GM21447 (cell line): ENCODE results near the gene ZMIZ1.

Experiments
- ATAC-seq: cut with Tn5 transposase; IDR thresholded peaks from one replicate; pipeline ENCODE4 v1.9.1; 2021; ENCODE audit not compliant: unreplicated experiment

Gene ZMIZ1

GRCh38 chr10:79200346-79200745 is 131.6 kb downstream of the ZMIZ1 start:
- ATAC-seq, result no peak

DNA sequence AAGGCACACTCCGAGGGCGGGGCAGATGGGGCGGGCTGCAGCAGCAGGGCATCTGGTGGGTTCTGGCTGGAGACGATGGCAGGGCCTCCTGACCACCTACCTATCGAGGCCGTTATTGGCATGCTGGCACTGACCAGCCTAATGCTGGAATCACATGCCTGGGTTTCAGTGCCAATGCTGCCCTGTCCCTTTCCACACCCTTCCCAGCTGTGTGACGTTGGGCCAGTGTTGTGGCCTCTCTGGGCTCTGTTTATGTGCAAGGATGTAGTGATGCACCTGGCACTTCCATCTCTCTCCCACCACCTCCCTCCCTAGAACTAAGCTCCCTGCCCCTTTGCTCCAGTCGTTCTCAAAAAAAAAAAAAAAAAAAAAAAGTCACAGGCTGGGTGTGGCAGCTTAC is 132.9 kb downstream of the ZMIZ1 start:
- no peak for ATAC-seq

DNA sequence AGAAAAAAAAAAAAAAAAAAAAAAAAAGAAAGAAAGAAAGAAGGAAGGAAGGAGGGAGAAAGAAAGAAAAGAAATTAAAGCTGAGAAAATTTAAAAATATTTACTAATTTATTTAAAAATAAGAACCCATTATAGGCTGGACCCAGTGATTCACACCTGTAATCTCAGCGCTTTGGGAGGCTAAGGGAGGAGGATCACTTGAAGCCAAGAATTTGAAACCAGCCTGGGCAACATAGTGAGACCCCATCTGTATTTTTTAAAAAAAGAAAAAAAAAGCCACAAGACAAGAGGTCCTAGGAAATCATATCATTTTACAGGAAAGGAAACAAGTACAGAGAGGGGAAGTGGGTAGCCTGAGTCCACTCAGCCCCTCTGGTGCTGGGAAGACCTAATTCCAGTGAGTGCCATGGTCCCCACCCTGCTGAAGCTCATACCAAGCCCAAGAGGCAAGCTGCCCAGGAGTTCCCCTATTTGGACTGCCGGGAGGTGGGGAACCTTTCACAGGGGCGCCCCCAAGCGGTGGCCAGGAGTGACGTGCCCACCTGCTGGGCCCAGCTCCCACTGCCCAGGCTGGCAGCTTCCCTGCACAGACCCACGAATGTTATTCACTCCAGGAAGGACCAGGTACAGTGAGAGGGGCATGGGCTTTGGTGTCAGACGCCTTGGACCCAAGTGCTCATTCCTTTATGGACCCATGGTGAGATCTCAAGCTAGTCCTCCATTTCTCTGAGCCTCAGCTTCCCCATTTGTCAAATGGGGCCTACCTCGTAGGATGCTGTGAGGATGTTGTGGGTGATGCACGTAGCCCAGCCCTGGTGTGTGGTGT is 133.6 kb downstream of the ZMIZ1 start:
- peak; percentile 61 for ATAC-seq

- ATAC-seq, result no peak
These were observed 134.4 kb downstream of the ZMIZ1 start for GRCh38 chr10:79203014-79203644.

DNA sequence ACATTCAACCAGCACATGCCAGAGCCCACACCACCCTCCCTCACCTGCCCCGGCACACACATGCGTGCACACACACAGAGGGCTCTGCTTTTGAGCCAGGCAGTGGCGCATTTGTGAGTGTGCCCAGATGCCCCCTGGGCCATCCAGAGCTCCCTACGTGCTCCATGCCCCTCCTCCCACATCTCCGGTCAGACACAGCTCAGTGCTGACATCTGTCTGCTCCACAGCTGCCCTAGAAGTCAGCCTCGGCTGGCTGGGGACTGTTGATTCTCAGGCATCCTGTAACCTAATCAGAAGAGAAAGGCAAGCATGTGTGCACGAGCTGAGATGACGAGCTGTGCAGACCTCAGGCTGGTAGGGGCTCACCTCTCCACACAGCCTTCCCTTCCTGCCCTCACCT is 135.1 kb downstream of the ZMIZ1 start:
- no peak for ATAC-seq

DNA sequence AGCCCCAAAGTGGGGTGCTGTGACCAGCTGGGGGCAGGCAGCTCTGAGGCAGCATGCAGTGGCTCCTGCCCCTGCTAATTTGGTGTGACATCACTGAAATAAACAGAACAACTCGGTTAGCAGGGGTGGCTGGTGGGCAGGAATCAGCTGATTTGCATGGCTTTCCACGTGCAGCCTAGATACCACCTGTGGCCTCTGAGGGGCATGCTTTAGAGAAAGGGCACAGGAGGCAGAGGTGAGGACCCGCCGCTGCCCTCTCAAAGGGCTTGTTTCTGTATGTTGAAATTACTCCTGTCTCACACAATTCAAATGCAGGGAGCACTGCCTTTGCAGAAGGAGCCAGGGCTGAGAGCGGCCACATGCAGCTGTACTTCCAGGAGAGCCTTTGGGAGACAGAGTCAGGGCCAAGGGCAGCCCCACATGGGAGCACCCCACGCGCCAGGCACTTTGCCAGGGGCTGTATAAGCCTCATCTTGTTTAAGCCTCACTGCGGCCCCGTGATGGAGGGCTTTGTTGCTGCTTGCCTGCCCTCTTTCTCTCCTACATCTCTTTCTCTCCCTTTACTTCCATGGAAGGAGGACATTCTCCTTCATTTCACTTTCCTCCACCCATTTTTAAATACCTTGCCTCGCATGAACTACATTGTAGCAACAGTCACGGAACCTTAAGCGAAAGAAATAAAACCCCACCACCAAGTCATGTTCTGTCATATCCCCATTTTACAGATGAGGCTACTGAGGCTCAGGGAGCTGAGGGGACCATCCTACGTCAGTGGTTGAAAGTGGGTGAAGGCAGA is 137.7 kb downstream of the ZMIZ1 start:
- ATAC-seq, result no peak

DNA sequence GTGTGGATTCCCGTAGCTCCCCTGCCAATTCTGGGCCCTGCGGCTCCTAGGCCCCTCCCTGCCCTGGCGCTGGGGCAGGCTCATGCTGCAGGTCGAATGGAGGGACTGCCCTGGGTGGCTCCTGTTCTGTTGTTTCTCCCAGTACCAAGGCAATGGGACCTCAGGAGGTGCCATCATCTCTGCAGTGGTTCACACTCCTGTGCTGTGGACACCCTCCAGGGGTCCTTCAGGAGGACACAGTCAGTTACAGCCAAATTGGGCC is 138.3 kb downstream of the ZMIZ1 start:
- no peak for ATAC-seq

GRCh38 chr10:79207726-79208125 is 139.0 kb downstream of the ZMIZ1 start:
- no peak for ATAC-seq

- ATAC-seq, result no peak
These were observed 139.7 kb downstream of the ZMIZ1 start for GRCh38 chr10:79208251-79208983.

DNA sequence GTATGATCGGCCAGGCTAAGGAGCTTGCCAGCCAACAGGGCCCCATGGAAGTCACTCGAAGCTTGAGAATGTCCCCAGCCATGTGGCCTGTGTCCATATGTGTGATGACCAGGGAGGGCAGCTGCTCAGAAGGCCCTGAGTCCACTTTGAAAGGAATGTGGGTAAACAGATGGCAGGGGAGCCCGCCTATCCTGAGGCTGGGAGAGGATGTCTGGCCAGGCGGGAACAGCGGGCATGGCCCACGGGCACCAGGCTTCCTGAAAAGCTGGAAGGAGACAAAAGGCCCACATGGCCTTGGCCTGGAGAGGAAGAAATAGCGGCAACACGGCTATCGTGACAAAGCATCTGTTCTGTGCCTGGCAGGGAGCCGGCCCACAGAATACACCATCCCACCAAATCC is 140.6 kb downstream of the ZMIZ1 start:
- no peak for ATAC-seq

GRCh38 chr10:79209831-79210230 is 141.1 kb downstream of the ZMIZ1 start:
- no peak for ATAC-seq

DNA sequence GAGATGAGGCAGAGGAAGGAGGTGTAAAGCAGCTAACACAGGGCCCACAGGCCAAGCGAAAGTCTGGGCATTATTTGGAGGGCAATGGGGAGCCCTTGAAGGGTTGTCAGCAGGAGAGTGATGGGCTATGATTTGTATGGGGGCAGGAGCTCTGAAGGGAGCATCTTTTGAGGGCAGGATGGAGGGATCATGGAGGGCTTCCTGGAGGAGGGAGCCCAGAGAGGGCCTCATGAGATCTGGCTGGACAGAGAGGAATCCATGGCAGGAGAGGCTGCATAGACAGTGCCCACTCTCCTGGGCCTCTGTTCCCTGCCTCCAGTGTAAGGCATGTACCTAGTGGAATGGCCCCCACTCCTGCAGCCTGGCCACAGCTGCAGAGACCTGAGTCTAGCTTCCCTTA is 141.9 kb downstream of the ZMIZ1 start:
- no peak for ATAC-seq

GRCh38 chr10:79211616-79212015 is 142.8 kb downstream of the ZMIZ1 start:
- ATAC-seq, result no peak

GRCh38 chr10:79215531-79215930 is 146.8 kb downstream of the ZMIZ1 start:
- no peak for ATAC-seq

GRCh38 chr10:79219322-79219957 is 150.7 kb downstream of the ZMIZ1 start:
- ATAC-seq, result no peak

GRCh38 chr10:79220307-79220706 is 151.5 kb downstream of the ZMIZ1 start:
- ATAC-seq, result no peak

- no peak for ATAC-seq
These were observed 152.6 kb downstream of the ZMIZ1 start for GRCh38 chr10:79221110-79222051.

DNA sequence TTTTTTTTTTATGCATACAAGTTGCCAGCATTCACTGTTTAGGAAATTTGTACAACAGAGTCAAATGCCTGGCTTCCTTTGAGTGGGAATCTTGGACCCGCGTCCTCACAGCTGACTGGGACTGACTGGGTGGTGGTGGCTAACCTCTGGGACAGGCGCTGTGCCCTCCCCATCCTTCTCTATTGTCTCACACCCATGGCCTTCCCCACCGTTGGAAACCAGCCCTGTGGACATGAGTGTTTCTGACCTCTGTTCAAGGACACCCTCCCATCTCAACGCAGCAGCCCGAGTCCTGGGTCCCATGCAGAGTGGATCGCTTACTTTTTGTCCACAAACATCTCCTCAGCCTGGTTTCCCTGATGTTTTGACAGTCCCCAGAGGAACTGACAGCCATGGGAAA is 153.4 kb downstream of the ZMIZ1 start:
- no peak for ATAC-seq

- no peak for ATAC-seq
These were observed 154.6 kb downstream of the ZMIZ1 start for GRCh38 chr10:79223091-79224048.
